ENCODE measurements around the gene CDH23.

DNA sequence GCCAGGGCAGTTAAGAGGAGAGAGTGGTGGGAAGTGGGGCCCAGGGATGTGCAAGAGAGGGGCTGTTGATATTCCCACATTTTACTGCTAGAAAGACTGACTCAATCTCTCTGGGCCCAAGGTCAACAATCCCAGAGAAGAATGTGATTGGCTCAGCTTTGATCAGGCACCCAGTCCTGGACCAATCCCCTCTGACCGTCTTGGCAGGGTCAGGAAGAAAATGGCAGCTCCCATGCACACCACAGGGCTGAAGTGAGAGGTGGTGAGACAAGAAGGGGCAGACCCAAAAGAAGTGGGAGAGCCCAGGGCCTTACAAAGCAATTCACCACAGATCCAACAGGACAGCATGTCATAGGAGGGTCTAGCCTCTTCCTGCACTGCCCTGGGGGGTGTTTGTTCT lies 326.1 kb downstream of the CDH23 start:
- TF ChIP-seq, protein P1, sequence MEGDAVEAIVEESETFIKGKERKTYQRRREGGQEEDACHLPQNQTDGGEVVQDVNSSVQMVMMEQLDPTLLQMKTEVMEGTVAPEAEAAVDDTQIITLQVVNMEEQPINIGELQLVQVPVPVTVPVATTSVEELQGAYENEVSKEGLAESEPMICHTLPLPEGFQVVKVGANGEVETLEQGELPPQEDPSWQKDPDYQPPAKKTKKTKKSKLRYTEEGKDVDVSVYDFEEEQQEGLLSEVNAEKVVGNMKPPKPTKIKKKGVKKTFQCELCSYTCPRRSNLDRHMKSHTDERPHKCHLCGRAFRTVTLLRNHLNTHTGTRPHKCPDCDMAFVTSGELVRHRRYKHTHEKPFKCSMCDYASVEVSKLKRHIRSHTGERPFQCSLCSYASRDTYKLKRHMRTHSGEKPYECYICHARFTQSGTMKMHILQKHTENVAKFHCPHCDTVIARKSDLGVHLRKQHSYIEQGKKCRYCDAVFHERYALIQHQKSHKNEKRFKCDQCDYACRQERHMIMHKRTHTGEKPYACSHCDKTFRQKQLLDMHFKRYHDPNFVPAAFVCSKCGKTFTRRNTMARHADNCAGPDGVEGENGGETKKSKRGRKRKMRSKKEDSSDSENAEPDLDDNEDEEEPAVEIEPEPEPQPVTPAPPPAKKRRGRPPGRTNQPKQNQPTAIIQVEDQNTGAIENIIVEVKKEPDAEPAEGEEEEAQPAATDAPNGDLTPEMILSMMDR (IDR thresholded peaks at IDR 0.05; ENCODE audit: low read depth, low read length, poor library complexity, severe bottlenecking): no peak
- no peak for TF ChIP-seq EZH2phosphoT487 (IDR thresholded peaks at IDR 0.05; ENCODE audit: borderline replicate concordance, low read length)
